K562 (cell line): ENCODE data around the gene MAGIX. TPM values are rescaled to one million over a fixed set of nuclear protein-coding genes. Genes with fewer than 3 reads are reported as not detected.

ENCODE experiments used
- ETV1 ChIP-seq: fragments of 450-650 bp; conservative IDR thresholded peaks from 2 replicates; pipeline ENCODE4 v1.6.1; 2016; ENCODE audit warnings: missing genetic modification characterization, control low read depth, low read depth, missing compliant biosample characterization
- HMG20A ChIP-seq: fragments of 450-650 bp; formaldehyde crosslinking; conservative IDR thresholded peaks from 2 replicates; pipeline ENCODE4 v1.4.0; 2020; ENCODE audit warnings: mild to moderate bottlenecking, mixed read lengths
- NONO ChIP-seq, 2 experiments: fragments of 200-400 bp in 1 of 2; fragments of 450-650 bp in 1 of 2; formaldehyde crosslinking in 1 of 2; IDR thresholded peaks; 2 replicates each; pipeline ENCODE4 v1.6.1; 2017; ENCODE audit warnings: low read depth in 2 of 2, mild to moderate bottlenecking in 2 of 2, moderate library complexity in 2 of 2, low read length in 1 of 2
- POLR2B ChIP-seq: fragments of 450-650 bp; IDR thresholded peaks from 2 replicates; pipeline ENCODE4 v1.6.1; 2018; ENCODE audit warnings: low read depth; ENCODE audit not compliant: partially characterized antibody
- POLR2H ChIP-seq: IDR thresholded peaks from 2 replicates; pipeline ENCODE4 v1.6.1; 2016; ENCODE audit warnings: missing genetic modification characterization, low read depth, mild to moderate bottlenecking, control low read depth, missing compliant biosample characterization, moderate library complexity
- SMAD3 ChIP-seq: fragments of 450-650 bp; formaldehyde crosslinking; conservative IDR thresholded peaks from 2 replicates; pipeline ENCODE4 v1.4.0; 2020; ENCODE audit warnings: mild to moderate bottlenecking
- polyA plus RNA-seq, 8 experiments: library from polyadenylated mRNA; depleted of rRNA in 4 of 8; stranded (reverse) in 5 of 8; unstranded in 3 of 8; fragments of >200 nt; fragmentation: Nextera tagmentation in 2 of 8; fragmentation: Illumina TruSeq in 1 of 8; extraction: Ambion mirVana in 2 of 8; extraction: Trizol in 1 of 8; gene quantifications; 2 replicates each; pipeline versions ENCODE4 v1.2.1 to v1.2.3, GENCODE V29; 2011 to 2014; ENCODE audit warnings: inconsistent platforms in 1 of 8, missing spikeins in 1 of 8
- total RNA-seq, 7 experiments: library from RNA; depleted of rRNA in 6 of 7; stranded (reverse); fragments of >200 nt in 6 of 7; fragmentation: Illumina TruSeq in 2 of 7; extraction: Trizol in 2 of 7; gene quantifications; 2 replicates each; pipeline versions ENCODE4 v1.2.1 to v1.2.3, GENCODE V29; 2011 to 2021; ENCODE audit warnings: low replicate concordance in 1 of 7
- TF ChIP-seq, protein P1 (sequence below), 2 experiments: fragments of 450-650 bp; IDR thresholded peaks; 2 replicates each; pipeline ENCODE4 v1.6.1; 2016
- TF ChIP-seq, protein P2 (sequence below): fragments of 450-650 bp; IDR thresholded peaks from 2 replicates; pipeline ENCODE4 v1.6.1; 2016; ENCODE audit warnings: mild to moderate bottlenecking, moderate library complexity
- TF ChIP-seq, protein P3 (sequence below): fragments of 450-650 bp; IDR thresholded peaks from 2 replicates; pipeline ENCODE4 v1.6.1; 2016; ENCODE audit warnings: mild to moderate bottlenecking

Gene MAGIX
- total and polyA plus RNA-seq, 9 of the 15 experiments (the other 6 are each of a cell fraction or from before 2014, with no cell fraction given): 0.08 to 3.5 (median 0.47) TPM

DNA sequence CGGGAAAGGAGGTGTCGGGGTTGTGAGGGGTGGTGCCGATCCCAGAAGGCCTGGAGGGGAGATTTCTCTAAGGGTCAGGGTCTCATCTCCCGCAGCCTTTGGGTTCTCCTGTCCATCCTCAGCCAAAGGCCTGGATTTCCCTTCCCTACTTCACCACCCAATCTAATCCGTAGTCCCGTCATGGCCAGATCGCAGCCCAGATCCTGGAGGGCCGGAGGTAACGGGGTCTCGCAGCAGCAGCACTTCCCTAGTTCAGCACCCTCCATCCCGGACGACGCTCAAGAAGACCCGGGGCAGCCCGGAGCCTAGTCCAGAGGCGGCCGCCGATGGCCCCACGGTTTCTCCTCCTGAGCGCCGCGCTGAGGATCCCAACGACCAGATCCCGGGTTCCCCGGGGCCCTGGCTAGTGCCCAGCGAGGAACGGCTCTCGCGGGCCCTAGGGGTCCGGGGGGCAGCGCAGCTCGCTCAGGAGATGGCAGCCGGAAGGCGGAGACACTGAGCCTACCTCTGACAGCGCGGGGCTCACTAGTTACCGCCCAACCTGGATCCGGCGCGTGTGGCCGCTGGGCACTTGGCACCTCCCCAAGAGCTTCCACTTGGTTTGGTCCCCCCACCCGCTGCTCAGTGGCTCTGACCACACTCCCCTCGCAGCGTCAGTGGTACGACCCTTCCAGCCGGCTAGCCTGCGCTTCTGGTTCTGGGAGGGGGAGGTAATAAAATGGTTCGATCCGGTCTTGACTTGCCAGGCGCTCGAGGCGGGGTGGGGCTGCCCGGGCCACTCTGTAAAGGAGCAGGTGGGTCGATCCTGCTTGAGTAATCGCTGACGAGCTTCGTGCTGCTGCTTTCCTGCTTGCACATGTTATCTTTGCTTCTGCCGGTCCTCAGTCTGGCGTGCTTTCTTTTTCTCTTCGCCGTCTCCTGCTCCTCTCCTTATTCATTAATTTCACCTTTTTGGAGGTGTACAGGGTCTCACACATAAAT lies 3.6 kb downstream of the MAGIX start (continued):
- TF ChIP-seq, protein P1, sequence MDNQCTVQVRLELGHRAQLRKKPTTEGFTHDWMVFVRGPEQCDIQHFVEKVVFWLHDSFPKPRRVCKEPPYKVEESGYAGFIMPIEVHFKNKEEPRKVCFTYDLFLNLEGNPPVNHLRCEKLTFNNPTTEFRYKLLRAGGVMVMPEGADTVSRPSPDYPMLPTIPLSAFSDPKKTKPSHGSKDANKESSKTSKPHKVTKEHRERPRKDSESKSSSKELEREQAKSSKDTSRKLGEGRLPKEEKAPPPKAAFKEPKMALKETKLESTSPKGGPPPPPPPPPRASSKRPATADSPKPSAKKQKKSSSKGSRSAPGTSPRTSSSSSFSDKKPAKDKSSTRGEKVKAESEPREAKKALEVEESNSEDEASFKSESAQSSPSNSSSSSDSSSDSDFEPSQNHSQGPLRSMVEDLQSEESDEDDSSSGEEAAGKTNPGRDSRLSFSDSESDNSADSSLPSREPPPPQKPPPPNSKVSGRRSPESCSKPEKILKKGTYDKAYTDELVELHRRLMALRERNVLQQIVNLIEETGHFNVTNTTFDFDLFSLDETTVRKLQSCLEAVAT (IDR thresholded peaks at IDR 0.05): peak in 1 of 2 experiments; percentile 63; a peak in 1 of 4 replicates
- TF ChIP-seq, protein P2, sequence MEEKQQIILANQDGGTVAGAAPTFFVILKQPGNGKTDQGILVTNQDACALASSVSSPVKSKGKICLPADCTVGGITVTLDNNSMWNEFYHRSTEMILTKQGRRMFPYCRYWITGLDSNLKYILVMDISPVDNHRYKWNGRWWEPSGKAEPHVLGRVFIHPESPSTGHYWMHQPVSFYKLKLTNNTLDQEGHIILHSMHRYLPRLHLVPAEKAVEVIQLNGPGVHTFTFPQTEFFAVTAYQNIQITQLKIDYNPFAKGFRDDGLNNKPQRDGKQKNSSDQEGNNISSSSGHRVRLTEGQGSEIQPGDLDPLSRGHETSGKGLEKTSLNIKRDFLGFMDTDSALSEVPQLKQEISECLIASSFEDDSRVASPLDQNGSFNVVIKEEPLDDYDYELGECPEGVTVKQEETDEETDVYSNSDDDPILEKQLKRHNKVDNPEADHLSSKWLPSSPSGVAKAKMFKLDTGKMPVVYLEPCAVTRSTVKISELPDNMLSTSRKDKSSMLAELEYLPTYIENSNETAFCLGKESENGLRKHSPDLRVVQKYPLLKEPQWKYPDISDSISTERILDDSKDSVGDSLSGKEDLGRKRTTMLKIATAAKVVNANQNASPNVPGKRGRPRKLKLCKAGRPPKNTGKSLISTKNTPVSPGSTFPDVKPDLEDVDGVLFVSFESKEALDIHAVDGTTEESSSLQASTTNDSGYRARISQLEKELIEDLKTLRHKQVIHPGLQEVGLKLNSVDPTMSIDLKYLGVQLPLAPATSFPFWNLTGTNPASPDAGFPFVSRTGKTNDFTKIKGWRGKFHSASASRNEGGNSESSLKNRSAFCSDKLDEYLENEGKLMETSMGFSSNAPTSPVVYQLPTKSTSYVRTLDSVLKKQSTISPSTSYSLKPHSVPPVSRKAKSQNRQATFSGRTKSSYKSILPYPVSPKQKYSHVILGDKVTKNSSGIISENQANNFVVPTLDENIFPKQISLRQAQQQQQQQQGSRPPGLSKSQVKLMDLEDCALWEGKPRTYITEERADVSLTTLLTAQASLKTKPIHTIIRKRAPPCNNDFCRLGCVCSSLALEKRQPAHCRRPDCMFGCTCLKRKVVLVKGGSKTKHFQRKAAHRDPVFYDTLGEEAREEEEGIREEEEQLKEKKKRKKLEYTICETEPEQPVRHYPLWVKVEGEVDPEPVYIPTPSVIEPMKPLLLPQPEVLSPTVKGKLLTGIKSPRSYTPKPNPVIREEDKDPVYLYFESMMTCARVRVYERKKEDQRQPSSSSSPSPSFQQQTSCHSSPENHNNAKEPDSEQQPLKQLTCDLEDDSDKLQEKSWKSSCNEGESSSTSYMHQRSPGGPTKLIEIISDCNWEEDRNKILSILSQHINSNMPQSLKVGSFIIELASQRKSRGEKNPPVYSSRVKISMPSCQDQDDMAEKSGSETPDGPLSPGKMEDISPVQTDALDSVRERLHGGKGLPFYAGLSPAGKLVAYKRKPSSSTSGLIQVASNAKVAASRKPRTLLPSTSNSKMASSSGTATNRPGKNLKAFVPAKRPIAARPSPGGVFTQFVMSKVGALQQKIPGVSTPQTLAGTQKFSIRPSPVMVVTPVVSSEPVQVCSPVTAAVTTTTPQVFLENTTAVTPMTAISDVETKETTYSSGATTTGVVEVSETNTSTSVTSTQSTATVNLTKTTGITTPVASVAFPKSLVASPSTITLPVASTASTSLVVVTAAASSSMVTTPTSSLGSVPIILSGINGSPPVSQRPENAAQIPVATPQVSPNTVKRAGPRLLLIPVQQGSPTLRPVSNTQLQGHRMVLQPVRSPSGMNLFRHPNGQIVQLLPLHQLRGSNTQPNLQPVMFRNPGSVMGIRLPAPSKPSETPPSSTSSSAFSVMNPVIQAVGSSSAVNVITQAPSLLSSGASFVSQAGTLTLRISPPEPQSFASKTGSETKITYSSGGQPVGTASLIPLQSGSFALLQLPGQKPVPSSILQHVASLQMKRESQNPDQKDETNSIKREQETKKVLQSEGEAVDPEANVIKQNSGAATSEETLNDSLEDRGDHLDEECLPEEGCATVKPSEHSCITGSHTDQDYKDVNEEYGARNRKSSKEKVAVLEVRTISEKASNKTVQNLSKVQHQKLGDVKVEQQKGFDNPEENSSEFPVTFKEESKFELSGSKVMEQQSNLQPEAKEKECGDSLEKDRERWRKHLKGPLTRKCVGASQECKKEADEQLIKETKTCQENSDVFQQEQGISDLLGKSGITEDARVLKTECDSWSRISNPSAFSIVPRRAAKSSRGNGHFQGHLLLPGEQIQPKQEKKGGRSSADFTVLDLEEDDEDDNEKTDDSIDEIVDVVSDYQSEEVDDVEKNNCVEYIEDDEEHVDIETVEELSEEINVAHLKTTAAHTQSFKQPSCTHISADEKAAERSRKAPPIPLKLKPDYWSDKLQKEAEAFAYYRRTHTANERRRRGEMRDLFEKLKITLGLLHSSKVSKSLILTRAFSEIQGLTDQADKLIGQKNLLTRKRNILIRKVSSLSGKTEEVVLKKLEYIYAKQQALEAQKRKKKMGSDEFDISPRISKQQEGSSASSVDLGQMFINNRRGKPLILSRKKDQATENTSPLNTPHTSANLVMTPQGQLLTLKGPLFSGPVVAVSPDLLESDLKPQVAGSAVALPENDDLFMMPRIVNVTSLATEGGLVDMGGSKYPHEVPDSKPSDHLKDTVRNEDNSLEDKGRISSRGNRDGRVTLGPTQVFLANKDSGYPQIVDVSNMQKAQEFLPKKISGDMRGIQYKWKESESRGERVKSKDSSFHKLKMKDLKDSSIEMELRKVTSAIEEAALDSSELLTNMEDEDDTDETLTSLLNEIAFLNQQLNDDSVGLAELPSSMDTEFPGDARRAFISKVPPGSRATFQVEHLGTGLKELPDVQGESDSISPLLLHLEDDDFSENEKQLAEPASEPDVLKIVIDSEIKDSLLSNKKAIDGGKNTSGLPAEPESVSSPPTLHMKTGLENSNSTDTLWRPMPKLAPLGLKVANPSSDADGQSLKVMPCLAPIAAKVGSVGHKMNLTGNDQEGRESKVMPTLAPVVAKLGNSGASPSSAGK: peak; percentile 95
- TF ChIP-seq POLR2H (tag): no peak
- TF ChIP-seq ETV1 (tag): no peak
- TF ChIP-seq NONO (IDR thresholded peaks at IDR 0.05; ENCODE audit: low read depth in 2 of 2, low read length in 1 of 2): peak in 1 of 2 experiments; percentile 76; a peak in 1 of 4 replicates
- no peak for TF ChIP-seq HMG20A (CRISPR knock-in tag)
- TF ChIP-seq SMAD3 (CRISPR knock-in tag): no peak
- no peak for TF ChIP-seq POLR2B
- TF ChIP-seq, protein P3, sequence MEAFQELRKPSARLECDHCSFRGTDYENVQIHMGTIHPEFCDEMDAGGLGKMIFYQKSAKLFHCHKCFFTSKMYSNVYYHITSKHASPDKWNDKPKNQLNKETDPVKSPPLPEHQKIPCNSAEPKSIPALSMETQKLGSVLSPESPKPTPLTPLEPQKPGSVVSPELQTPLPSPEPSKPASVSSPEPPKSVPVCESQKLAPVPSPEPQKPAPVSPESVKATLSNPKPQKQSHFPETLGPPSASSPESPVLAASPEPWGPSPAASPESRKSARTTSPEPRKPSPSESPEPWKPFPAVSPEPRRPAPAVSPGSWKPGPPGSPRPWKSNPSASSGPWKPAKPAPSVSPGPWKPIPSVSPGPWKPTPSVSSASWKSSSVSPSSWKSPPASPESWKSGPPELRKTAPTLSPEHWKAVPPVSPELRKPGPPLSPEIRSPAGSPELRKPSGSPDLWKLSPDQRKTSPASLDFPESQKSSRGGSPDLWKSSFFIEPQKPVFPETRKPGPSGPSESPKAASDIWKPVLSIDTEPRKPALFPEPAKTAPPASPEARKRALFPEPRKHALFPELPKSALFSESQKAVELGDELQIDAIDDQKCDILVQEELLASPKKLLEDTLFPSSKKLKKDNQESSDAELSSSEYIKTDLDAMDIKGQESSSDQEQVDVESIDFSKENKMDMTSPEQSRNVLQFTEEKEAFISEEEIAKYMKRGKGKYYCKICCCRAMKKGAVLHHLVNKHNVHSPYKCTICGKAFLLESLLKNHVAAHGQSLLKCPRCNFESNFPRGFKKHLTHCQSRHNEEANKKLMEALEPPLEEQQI: no peak
